Uterus (tissue), 2 donors: ENCODE measurements around the gene GAS1.

Source experiments
- POLR2A ChIP-seq, 2 donors: fragments of 450-650 bp; IDR thresholded peaks; one replicate each; pipeline ENCODE4 v1.6.1; 2016; ENCODE audit warnings: antibody characterized with exemption in 2 of 2, mild to moderate bottlenecking in 1 of 2, moderate library complexity in 1 of 2
- TF ChIP-seq, protein P1 (sequence below), 4 experiments: fragments of 200-600 bp in 2 of 4; fragments of 450-650 bp in 2 of 4; sonication (generic) in 2 of 4; IDR thresholded peaks; one replicate each; pipeline ENCODE4 v1.5.1; 2016 to 2019; ENCODE audit warnings: antibody characterized with exemption in 4 of 4, mild to moderate bottlenecking in 2 of 4, moderate library complexity in 1 of 4

- TF ChIP-seq POLR2A (IDR thresholded peaks at IDR 0.05) = no peak
- TF ChIP-seq, protein P1, sequence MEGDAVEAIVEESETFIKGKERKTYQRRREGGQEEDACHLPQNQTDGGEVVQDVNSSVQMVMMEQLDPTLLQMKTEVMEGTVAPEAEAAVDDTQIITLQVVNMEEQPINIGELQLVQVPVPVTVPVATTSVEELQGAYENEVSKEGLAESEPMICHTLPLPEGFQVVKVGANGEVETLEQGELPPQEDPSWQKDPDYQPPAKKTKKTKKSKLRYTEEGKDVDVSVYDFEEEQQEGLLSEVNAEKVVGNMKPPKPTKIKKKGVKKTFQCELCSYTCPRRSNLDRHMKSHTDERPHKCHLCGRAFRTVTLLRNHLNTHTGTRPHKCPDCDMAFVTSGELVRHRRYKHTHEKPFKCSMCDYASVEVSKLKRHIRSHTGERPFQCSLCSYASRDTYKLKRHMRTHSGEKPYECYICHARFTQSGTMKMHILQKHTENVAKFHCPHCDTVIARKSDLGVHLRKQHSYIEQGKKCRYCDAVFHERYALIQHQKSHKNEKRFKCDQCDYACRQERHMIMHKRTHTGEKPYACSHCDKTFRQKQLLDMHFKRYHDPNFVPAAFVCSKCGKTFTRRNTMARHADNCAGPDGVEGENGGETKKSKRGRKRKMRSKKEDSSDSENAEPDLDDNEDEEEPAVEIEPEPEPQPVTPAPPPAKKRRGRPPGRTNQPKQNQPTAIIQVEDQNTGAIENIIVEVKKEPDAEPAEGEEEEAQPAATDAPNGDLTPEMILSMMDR (IDR thresholded peaks at IDR 0.05) = no peak
These were observed 13.6 kb upstream of the GAS1 start for GRCh38 chr9:86960938-86961337.
